Measurements from ENCODE around the gene MYO1C. TPM values are rescaled to one million over a fixed set of nuclear protein-coding genes. Genes with fewer than 3 reads are reported as not detected.

MYO1C gene
- total RNA-seq, 2 donors from 2014 or later, result 75.5 to 90.0 TPM

GRCh38 chr17:1512351-1512750, 19.9 kb upstream of the MYO1C start:
- H3K27ac Mint-ChIP-seq, result no peak overlapping the region

GRCh38 chr17:1511756-1512321, 19.4 kb upstream of the MYO1C start:
- Mint-ChIP-seq H3K27me3 (ENCODE audit: insufficient read depth) (no peaks in the 10 kb centered on the region), H3K4me1 (peaks cover 7% of the 10 kb centered on the region), H3K27ac (no peak overlapping the region), H3K36me3 (ENCODE audit: low read depth) (peaks cover 32% of the 10 kb centered on the region), H3K4me3 (no peak overlapping the region), H3K9me3 (no peaks in the 10 kb centered on the region)
- Histone ChIP-seq H3K4me1 (ENCODE audit: control insufficient read depth, insufficient read depth, low read length) (no peaks in the 10 kb centered on the region), H3K27me3 (ENCODE audit: control insufficient read depth, insufficient read depth, low read length, poor library complexity, severe bottlenecking) (no peaks in the 10 kb centered on the region), H3K9ac (ENCODE audit: extremely low read depth, low read length, poor library complexity, severe bottlenecking) (no peak overlapping the region), H3K9me3 (ENCODE audit: control insufficient read depth, low read length) (no peaks in the 10 kb centered on the region), H3K4me3 (ENCODE audit: low read length) (no peak overlapping the region), H3K36me3 (ENCODE audit: control insufficient read depth, insufficient read depth, low read length) (peaks cover 20% of the 10 kb centered on the region), H3K27ac (ENCODE audit: low read depth, low read length) (no peak overlapping the region)
- no peak for TF ChIP-seq CTCF (conservative IDR thresholded peaks at IDR 0.05)
- DNase-seq, result peak; percentile 39
- 87 to 90% methylated on average over 2 to 7 of the region's 7 CpGs for WGBS, 2 experiments (ENCODE audit: insufficient coverage in 1 of 2, insufficient read length in 1 of 2)

More at GRCh38 chr17:1512351-1512750, 19.9 kb upstream of the MYO1C start:
- no peaks in the 10 kb centered on the region for H3K4me1 ChIP-seq (ENCODE audit: control insufficient read depth, insufficient read depth, low read length)
- H3K27me3 ChIP-seq (ENCODE audit: control insufficient read depth, insufficient read depth, low read length, poor library complexity, severe bottlenecking), result no peaks in the 10 kb centered on the region
- Mint-ChIP-seq H3K4me3 (no peak overlapping the region), H3K27me3 (ENCODE audit: insufficient read depth) (no peaks in the 10 kb centered on the region), H3K9me3 (no peaks in the 10 kb centered on the region), H3K36me3 (ENCODE audit: low read depth) (peaks cover 28% of the 10 kb centered on the region), H3K4me1 (peaks cover 7% of the 10 kb centered on the region)
- no peak for TF ChIP-seq CTCF (conservative IDR thresholded peaks at IDR 0.05)
- DNase-seq, result peak; percentile 14
- 80 to 100% methylated on average over 1 to 2 of the region's 2 CpGs for WGBS, 2 experiments (ENCODE audit: insufficient coverage in 1 of 2, insufficient read length in 1 of 2)
- H3K36me3 ChIP-seq (ENCODE audit: control insufficient read depth, insufficient read depth, low read length), result peaks cover 20% of the 10 kb centered on the region
- no peaks in the 10 kb centered on the region for H3K9me3 ChIP-seq (ENCODE audit: control insufficient read depth, low read length)
- H3K9ac ChIP-seq (ENCODE audit: extremely low read depth, low read length, poor library complexity, severe bottlenecking), result no peak overlapping the region
- H3K27ac ChIP-seq (ENCODE audit: low read depth, low read length), result no peak overlapping the region
- no peak overlapping the region for H3K4me3 ChIP-seq (ENCODE audit: low read length)

- WGBS, 2 experiments (ENCODE audit: insufficient coverage in 1 of 2, insufficient read length in 1 of 2), result 91 to 97% methylated on average over 9 to 11 of the region's 11 CpGs
These were observed 18.8 kb upstream of the MYO1C start for GRCh38 chr17:1511290-1511689.

More at GRCh38 chr17:1511290-1511689, 18.8 kb upstream of the MYO1C start:
- no peaks in the 10 kb centered on the region for H3K9me3 ChIP-seq (ENCODE audit: control insufficient read depth, low read length)
- no peak overlapping the region for H3K27ac ChIP-seq (ENCODE audit: low read depth, low read length)
- H3K4me3 ChIP-seq (ENCODE audit: low read length), result no peak overlapping the region
- H3K36me3 Mint-ChIP-seq (ENCODE audit: low read depth), result peaks cover 37% of the 10 kb centered on the region
- TF ChIP-seq CTCF (conservative IDR thresholded peaks at IDR 0.05), result no peak
- H3K4me1 ChIP-seq (ENCODE audit: control insufficient read depth, insufficient read depth, low read length), result no peaks in the 10 kb centered on the region
- H3K27me3 Mint-ChIP-seq (ENCODE audit: insufficient read depth), result no peaks in the 10 kb centered on the region
- DNase-seq, result no peak
- no peaks in the 10 kb centered on the region for H3K9me3 Mint-ChIP-seq
- no peaks in the 10 kb centered on the region for H3K27me3 ChIP-seq (ENCODE audit: control insufficient read depth, insufficient read depth, low read length, poor library complexity, severe bottlenecking)
- H3K9ac ChIP-seq (ENCODE audit: extremely low read depth, low read length, poor library complexity, severe bottlenecking), result no peak overlapping the region
- no peak overlapping the region for H3K4me3 Mint-ChIP-seq
- H3K4me1 Mint-ChIP-seq, result peaks cover 7% of the 10 kb centered on the region
- no peak overlapping the region for H3K27ac Mint-ChIP-seq
- peaks cover 20% of the 10 kb centered on the region for H3K36me3 ChIP-seq (ENCODE audit: control insufficient read depth, insufficient read depth, low read length)
